K562 (cell line): ENCODE measurements around the gene C4orf50. TPM values are rescaled to one million over a fixed set of nuclear protein-coding genes. Genes with fewer than 3 reads are reported as not detected.

Experiments used
- FOXJ3 ChIP-seq: sonication (generic); formaldehyde crosslinking; IDR thresholded peaks from 2 replicates; pipeline ENCODE4 v1.4.0; 2020; ENCODE audit warnings: mild to moderate bottlenecking, missing genetic modification reagents
- MYBL2 ChIP-seq, 2 experiments: fragments of 450-650 bp in 1 of 2; sonication (generic) in 1 of 2; formaldehyde crosslinking in 1 of 2; IDR thresholded peaks; 2 replicates each; pipeline versions ENCODE4 v1.6.1 to v1.8.1; 2017 to 2022; ENCODE audit warnings: borderline replicate concordance in 1 of 2, inconsistent platforms in 1 of 2, low read depth in 1 of 2, mild to moderate bottlenecking in 1 of 2, missing genetic modification reagents in 1 of 2, moderate library complexity in 1 of 2
- POLR3G ChIP-seq: IDR thresholded peaks from 2 replicates; pipeline ENCODE4 v1.6.1; 2011; ENCODE audit not compliant: insufficient read length, insufficient replicate concordance; ENCODE audit errors: extremely low read depth
- POU5F1 ChIP-seq: fragments of 150-350 bp; IDR thresholded peaks from 2 replicates; pipeline ENCODE4 v1.6.1; 2014; ENCODE audit warnings: borderline replicate concordance, low read length, low read depth, mild to moderate bottlenecking; ENCODE audit not compliant: partially characterized antibody
- RAD21 ChIP-seq, 2 experiments: fragments of 250-450 bp in 1 of 2; fragments of 450-650 bp in 1 of 2; sonication (Bioruptor Pico) in 1 of 2; formaldehyde crosslinking in 1 of 2; IDR thresholded peaks in 1 of 2; conservative IDR thresholded peaks in 1 of 2; 2 replicates each; pipeline versions ENCODE4 v1.4.0 to v1.8.0; 2020 to 2022; ENCODE audit warnings: mild to moderate bottlenecking in 2 of 2, moderate library complexity in 1 of 2
- SMARCA5 ChIP-seq: fragments of 450-650 bp; IDR thresholded peaks from 2 replicates; pipeline ENCODE4 v1.6.1; 2016
- polyA plus RNA-seq, 8 experiments: library from polyadenylated mRNA; depleted of rRNA in 4 of 8; stranded (reverse) in 5 of 8; unstranded in 3 of 8; fragments of >200 nt; fragmentation: Nextera tagmentation in 2 of 8; fragmentation: Illumina TruSeq in 1 of 8; extraction: Ambion mirVana in 2 of 8; extraction: Trizol in 1 of 8; gene quantifications; 2 replicates each; pipeline versions ENCODE4 v1.2.1 to v1.2.3, GENCODE V29; 2011 to 2014; ENCODE audit warnings: inconsistent platforms in 1 of 8, missing spikeins in 1 of 8
- total RNA-seq, 7 experiments: library from RNA; depleted of rRNA in 6 of 7; stranded (reverse); fragments of >200 nt in 6 of 7; fragmentation: Illumina TruSeq in 2 of 7; extraction: Trizol in 2 of 7; gene quantifications; 2 replicates each; pipeline versions ENCODE4 v1.2.1 to v1.2.3, GENCODE V29; 2011 to 2021; ENCODE audit warnings: low replicate concordance in 1 of 7
- TF ChIP-seq, protein P1 (sequence below), 2 experiments: IDR thresholded peaks in 1 of 2; conservative IDR thresholded peaks in 1 of 2; 2 replicates each; pipeline ENCODE4 v1.6.1; 2016; ENCODE audit warnings: low read depth in 2 of 2, mild to moderate bottlenecking in 1 of 2, missing compliant biosample characterization in 1 of 2, missing genetic modification characterization in 1 of 2, moderate library complexity in 1 of 2
- TF ChIP-seq, protein P2 (sequence below): fragments of 450-650 bp; IDR thresholded peaks from 2 replicates; pipeline ENCODE4 v1.7.0; 2016; ENCODE audit warnings: borderline replicate concordance
- TF ChIP-seq, protein P3 (sequence below): IDR thresholded peaks from 3 replicates; pipeline ENCODE4 v1.6.1; 2011; ENCODE audit warnings: borderline replicate concordance, mild to moderate bottlenecking, moderate library complexity; ENCODE audit not compliant: insufficient read length; ENCODE audit errors: extremely low read depth
- TF ChIP-seq, protein P4 (sequence below), 2 experiments: IDR thresholded peaks; 2 replicates each; pipeline ENCODE4 v1.6.1; 2011; ENCODE audit warnings: borderline replicate concordance in 1 of 2, control low read depth in 1 of 2, low read depth in 1 of 2, low read length in 1 of 2, mild to moderate bottlenecking in 1 of 2, mixed read lengths in 1 of 2, moderate library complexity in 1 of 2; ENCODE audit not compliant: insufficient read depth in 1 of 2, insufficient read length in 1 of 2, poor library complexity in 1 of 2, severe bottlenecking in 1 of 2; ENCODE audit errors: extremely low read depth in 1 of 2
- TF ChIP-seq, protein P5 (sequence below): fragments of 450-650 bp; IDR thresholded peaks from 2 replicates; pipeline ENCODE4 v1.6.1; 2016
- TF ChIP-seq, protein P6 (sequence below): sonication (generic); formaldehyde crosslinking; IDR thresholded peaks from 2 replicates; pipeline ENCODE4 v1.8.0; 2023; ENCODE audit warnings: mild to moderate bottlenecking, missing genetic modification reagents

C4orf50 gene
- total and polyA plus RNA-seq, 9 of the 15 experiments (the other 6 are each of a cell fraction or from before 2014, with no cell fraction given): not detected

DNA sequence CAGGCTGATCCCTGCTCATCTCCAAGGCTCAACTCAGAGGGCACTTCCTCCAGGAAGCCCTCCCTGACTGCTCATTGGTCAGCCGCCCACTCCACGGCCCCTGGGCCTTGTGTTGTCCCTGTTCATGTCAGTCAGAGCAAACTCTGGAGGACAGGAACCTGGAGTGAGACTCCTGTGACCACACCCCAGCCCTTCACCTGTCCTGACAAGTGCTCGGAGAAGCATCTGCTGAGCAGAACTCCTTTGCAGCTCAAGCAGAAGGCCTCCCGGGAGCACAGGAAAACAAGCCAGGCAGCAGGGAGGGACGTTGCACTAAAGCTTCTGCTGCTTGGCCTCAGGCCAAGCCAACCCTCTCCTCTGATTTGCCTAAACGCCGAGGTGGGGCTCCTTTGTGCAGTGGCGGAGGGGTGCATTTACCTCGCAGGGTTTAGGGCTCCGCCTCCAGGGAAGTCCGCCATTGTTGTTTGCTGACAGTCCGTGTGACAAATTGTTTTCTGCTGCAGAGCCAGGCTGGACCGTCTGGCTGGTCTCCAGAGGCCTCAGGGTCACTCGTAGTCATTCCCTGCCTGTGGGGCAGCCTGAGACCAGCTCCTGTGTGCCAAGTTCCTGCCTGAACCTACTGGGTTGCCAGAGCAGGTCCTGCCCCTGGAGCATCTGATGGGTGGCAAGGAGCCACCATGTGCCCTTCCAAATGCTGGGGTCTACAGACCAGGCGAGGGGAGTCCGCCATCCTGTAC, 61.8 kb downstream of the C4orf50 start (continued):
- TF ChIP-seq, protein P1, sequence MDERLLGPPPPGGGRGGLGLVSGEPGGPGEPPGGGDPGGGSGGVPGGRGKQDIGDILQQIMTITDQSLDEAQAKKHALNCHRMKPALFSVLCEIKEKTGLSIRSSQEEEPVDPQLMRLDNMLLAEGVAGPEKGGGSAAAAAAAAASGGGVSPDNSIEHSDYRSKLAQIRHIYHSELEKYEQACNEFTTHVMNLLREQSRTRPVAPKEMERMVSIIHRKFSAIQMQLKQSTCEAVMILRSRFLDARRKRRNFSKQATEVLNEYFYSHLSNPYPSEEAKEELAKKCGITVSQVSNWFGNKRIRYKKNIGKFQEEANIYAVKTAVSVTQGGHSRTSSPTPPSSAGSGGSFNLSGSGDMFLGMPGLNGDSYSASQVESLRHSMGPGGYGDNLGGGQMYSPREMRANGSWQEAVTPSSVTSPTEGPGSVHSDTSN (CRISPR knock-in tag; IDR thresholded peaks at IDR 0.05; ENCODE audit: low read depth): no peak
- TF ChIP-seq, protein P1 (tag; conservative IDR thresholded peaks at IDR 0.05; ENCODE audit: low read depth): peak; percentile 82
- TF ChIP-seq, protein P2, sequence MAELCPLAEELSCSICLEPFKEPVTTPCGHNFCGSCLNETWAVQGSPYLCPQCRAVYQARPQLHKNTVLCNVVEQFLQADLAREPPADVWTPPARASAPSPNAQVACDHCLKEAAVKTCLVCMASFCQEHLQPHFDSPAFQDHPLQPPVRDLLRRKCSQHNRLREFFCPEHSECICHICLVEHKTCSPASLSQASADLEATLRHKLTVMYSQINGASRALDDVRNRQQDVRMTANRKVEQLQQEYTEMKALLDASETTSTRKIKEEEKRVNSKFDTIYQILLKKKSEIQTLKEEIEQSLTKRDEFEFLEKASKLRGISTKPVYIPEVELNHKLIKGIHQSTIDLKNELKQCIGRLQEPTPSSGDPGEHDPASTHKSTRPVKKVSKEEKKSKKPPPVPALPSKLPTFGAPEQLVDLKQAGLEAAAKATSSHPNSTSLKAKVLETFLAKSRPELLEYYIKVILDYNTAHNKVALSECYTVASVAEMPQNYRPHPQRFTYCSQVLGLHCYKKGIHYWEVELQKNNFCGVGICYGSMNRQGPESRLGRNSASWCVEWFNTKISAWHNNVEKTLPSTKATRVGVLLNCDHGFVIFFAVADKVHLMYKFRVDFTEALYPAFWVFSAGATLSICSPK: no peak
- TF ChIP-seq, protein P3, sequence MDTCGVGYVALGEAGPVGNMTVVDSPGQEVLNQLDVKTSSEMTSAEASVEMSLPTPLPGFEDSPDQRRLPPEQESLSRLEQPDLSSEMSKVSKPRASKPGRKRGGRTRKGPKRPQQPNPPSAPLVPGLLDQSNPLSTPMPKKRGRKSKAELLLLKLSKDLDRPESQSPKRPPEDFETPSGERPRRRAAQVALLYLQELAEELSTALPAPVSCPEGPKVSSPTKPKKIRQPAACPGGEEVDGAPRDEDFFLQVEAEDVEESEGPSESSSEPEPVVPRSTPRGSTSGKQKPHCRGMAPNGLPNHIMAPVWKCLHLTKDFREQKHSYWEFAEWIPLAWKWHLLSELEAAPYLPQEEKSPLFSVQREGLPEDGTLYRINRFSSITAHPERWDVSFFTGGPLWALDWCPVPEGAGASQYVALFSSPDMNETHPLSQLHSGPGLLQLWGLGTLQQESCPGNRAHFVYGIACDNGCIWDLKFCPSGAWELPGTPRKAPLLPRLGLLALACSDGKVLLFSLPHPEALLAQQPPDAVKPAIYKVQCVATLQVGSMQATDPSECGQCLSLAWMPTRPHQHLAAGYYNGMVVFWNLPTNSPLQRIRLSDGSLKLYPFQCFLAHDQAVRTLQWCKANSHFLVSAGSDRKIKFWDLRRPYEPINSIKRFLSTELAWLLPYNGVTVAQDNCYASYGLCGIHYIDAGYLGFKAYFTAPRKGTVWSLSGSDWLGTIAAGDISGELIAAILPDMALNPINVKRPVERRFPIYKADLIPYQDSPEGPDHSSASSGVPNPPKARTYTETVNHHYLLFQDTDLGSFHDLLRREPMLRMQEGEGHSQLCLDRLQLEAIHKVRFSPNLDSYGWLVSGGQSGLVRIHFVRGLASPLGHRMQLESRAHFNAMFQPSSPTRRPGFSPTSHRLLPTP: peak; percentile 30
- TF ChIP-seq POU5F1 (no peak), FOXJ3 (CRISPR knock-in tag) (no peak), POLR3G (no peak), SMARCA5 (peak; percentile 30; the same call in 1 of the 2 replicates), MYBL2 (IDR thresholded peaks at IDR 0.05; ENCODE audit: low read depth) (no peak), MYBL2 (CRISPR knock-in tag; IDR thresholded peaks at IDR 0.05; ENCODE audit: borderline replicate concordance) (no peak), RAD21 (CRISPR knock-in tag; conservative IDR thresholded peaks at IDR 0.05 in 1 of 2, IDR thresholded peaks at IDR 0.05 in 1 of 2) (no peak)
- TF ChIP-seq, protein P4, sequence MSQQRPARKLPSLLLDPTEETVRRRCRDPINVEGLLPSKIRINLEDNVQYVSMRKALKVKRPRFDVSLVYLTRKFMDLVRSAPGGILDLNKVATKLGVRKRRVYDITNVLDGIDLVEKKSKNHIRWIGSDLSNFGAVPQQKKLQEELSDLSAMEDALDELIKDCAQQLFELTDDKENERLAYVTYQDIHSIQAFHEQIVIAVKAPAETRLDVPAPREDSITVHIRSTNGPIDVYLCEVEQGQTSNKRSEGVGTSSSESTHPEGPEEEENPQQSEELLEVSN (IDR thresholded peaks at IDR 0.05; ENCODE audit: borderline replicate concordance in 1 of 2, extremely low read depth in 1 of 2, insufficient read depth in 1 of 2, insufficient read length in 1 of 2, low read depth in 1 of 2, low read length in 1 of 2, poor library complexity in 1 of 2, severe bottlenecking in 1 of 2): no peak
- TF ChIP-seq, protein P5, sequence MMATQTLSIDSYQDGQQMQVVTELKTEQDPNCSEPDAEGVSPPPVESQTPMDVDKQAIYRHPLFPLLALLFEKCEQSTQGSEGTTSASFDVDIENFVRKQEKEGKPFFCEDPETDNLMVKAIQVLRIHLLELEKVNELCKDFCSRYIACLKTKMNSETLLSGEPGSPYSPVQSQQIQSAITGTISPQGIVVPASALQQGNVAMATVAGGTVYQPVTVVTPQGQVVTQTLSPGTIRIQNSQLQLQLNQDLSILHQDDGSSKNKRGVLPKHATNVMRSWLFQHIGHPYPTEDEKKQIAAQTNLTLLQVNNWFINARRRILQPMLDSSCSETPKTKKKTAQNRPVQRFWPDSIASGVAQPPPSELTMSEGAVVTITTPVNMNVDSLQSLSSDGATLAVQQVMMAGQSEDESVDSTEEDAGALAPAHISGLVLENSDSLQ: peak; percentile 38; the same call in 1 of the 2 replicates
- TF ChIP-seq, protein P6, sequence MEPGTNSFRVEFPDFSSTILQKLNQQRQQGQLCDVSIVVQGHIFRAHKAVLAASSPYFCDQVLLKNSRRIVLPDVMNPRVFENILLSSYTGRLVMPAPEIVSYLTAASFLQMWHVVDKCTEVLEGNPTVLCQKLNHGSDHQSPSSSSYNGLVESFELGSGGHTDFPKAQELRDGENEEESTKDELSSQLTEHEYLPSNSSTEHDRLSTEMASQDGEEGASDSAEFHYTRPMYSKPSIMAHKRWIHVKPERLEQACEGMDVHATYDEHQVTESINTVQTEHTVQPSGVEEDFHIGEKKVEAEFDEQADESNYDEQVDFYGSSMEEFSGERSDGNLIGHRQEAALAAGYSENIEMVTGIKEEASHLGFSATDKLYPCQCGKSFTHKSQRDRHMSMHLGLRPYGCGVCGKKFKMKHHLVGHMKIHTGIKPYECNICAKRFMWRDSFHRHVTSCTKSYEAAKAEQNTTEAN (CRISPR knock-in tag): no peak
